ENCODE data around the gene UBE2K.
"Not testable (repeated sequence)": the region's sequence is repeated elsewhere in the genome, so short reads cannot be mapped to it uniquely, and the experiment has no call there.

UBE2K gene

DNA sequence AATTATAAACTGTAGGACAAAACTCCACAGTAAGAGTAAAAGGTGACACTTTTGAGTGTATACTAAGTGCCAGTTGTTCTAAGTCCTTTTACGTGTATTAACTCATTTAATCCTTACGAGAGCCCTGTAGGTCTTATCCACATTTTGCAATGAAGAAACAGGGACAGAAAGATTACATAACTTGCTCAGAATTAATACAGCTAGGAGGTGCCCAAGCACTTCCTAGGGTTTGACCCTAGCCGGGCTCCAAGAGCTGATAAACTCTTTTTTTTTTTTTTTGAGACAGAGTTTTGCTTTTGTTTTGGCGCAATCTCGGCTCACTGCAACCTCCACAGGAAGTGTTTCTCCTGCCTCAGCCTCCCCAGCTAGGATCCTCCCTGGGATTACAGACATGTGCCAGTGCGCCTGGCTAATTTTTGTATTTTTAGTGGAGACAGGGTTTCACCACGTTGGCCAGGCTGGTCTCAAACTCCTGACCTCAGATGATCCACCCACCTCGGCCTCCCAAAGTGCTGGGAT, 110.4 kb downstream of the UBE2K start:
- DNase-seq (ENCODE audit: low spot score) = no peak

DNA sequence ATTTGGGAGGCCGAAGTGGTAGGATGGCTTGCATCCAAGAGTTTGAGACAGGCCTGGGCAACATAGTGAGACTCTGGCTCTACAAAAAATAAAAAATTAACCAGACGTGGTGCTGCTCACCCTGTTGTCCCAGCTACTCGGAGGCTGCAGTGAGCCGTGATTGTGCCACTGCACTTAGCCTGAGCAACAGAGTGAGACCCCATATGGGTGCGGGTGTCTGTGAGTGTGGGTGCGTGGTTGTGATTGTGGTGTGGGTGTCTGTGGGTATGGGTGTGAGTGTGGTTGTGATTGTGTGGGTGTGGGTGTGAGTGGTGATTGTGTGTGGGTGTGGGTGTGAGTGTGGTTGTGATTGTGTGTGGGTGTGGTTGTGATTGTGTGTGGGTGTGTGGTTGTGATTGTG, 114.6 kb downstream of the UBE2K start:
- no peak for DNase-seq (ENCODE audit: low spot score)

DNA sequence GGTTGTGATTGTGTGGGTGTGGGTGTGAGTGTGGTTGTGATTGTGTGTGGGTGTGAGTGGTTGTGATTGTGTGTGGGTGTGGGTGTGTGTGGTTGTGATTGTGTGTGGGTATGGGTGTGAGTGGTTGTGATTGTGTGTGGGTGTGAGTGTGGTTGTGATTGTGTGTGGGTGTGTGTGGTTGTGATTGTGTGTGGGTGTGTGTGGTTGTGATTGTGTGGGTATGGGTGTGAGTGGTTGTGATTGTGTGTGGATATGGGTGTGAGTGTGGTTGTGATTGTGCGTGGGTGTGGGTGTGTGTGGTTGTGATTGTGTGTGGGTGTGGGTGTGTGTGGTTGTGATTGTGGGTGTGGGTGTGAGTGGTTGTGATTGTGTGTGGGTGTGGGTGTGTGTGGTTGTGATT, 115.1 kb downstream of the UBE2K start:
- DNase-seq (ENCODE audit: low spot score) = not testable (repeated sequence)

DNA sequence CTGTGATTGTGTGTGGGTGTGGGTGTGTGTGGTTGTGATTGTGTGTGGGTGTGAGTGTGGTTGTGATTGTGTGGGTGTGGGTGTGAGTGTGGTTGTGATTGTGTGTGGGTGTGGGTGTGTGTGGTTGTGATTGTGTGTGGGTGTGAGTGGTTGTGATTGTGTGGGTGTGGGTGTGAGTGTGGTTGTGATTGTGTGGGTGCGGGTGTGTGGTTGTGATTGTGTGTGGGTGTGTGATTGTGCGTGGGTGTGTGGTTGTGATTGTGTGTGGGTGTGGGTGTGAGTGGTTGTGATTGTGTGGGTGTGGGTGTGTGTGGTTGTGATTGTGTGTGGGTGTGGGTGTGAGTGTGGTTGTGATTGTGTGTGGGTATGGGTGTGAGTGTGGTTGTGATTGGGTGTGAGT, 115.8 kb downstream of the UBE2K start:
- not testable (repeated sequence) for DNase-seq (ENCODE audit: low spot score)

DNA sequence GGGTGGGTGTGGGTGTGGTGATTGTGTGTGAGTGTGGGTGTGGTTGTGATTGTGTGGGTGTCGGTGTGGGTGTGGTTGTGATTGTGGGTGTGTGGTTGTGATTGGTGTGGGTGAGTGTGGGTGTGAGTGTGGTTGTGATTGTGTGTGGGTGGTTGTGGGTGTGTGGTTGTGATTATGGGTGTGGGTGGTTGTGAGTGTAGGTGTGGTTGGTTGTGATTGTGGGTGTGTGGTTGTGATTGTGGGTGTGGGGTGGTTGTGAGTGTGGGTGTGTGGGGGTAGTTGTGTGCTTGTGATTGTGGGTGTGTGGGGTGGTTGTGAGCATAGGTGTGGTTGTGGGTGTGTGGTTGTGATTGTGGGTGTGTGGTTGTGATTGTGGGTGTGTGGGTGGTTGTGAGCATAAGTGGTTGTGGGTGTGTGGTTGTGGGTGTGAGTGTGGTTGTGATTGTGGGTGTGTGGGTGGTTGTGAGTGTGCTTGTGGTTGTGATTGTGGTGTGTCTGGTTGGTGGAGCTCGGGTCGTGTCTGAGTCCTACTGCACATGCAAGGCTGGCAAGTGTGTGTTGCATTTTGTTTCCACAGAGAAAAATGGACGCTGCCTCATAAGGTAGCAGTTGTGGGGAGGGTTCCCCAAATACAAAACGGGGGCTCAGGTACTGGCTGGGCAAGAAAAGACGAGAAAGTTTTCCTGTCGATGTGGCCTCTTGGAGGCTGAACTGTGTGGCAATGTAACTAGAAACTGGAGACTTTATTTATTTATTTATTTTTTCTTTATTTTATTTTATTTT, 116.7 kb downstream of the UBE2K start:
- DNase-seq (ENCODE audit: low spot score) = no peak

- DNase-seq (ENCODE audit: low spot score) = no peak
Observed at GRCh38 chr4:39818646-39819045, 120.7 kb downstream of the UBE2K start.

- DNase-seq (ENCODE audit: low spot score) = no peak
Observed at GRCh38 chr4:39820186-39820585, 122.2 kb downstream of the UBE2K start.

DNA sequence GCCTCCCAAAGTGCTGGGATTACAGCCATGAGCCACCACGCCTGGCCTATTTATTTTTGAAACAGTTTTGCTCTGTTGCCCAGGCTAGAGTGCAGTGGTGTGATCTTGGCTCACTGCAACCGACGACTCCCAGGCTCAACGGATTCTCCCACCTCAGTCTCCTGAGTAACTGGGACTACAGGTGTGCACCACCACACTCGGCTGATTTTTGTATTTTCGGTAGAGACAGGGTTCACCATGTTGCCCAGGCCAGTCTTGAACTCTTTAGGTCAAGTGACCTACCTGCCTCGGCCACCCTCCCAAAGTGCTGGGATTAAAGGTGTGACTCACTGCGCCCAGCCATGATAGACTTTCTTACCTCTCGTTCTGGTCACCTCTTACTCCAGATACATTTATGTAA, 124.0 kb downstream of the UBE2K start:
- no peak for DNase-seq (ENCODE audit: low spot score)

- DNase-seq (ENCODE audit: low spot score) = no peak
Observed at GRCh38 chr4:39822662-39823061, 124.7 kb downstream of the UBE2K start.

DNA sequence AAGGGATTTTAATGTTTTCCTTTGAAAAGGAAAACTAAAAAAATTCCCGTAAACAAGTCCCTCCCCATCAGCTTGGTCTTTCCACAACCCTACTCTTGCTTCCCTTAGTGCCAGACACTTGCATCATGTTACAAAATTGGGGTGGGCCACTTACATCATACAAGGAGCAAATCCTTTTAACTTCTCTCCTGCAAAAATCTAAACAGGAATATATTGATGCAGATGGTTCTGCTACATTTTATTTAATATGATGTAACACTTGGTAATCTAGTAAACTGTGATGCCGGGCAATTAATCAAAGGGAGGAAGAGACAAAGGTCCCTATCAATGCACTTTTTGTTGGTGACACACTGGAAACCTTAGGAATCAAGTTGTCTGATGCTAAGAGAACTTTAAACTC, 125.3 kb downstream of the UBE2K start:
- DNase-seq (ENCODE audit: low spot score) = no peak

DNA sequence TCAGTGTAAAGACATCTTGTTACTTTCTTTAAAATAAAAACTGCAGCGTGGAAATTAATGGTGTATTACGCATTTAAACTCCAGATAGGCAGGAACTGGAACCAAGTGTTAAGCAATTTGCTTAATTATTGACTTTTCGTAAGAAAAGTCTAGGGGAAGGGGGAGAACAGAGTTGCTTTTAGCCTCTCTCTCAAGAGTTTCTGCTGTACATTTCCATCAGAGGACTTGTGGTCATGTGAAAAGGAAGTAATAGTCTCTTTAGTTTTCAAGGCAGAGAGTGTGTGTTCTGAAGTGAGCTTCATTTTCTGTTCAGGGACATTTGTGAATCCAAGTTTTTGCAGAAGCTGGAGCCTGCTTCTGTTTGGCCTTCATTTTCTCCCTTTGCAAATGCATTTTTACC, 127.2 kb downstream of the UBE2K start:
- DNase-seq (ENCODE audit: low spot score) = no peak

DNA sequence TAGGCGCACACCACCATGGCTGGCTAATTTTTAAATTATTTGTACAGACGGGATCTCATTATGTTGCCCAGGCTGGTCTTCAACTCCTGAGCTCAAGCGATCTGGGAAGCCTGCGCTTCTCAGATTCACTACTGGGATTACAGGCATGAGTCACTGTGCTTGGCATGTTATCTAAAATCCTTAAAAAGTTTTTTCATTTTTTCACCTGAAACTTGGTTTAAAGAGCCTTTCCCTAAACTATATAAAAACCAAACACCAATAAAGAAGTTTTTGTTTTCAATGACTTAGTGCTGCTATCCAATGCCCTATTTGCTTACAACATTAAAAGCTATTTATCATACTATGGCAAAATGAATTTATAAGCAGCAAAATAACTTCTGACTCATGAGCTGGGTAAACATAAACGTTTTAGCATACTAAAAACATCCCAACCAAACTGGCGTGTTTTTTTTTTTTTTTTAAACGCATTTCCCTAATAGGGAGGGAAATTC, 127.8 kb downstream of the UBE2K start:
- DNase-seq (ENCODE audit: low spot score) = no peak
